Prostate gland (tissue), 2 donors: ENCODE results near the gene ZMAT5.

Experiments used
- CTCF ChIP-seq, 4 experiments: fragments of 200-600 bp in 2 of 4; fragments of 450-650 bp in 2 of 4; sonication (generic) in 2 of 4; IDR thresholded peaks; 1 replicate in 3 of 4; 2 replicates in 1 of 4; pipeline ENCODE4 v1.5.1; 2016 to 2019; ENCODE audit warnings: antibody characterized with exemption in 4 of 4, mild to moderate bottlenecking in 2 of 4, moderate library complexity in 2 of 4
- POLR2A ChIP-seq: fragments of 450-650 bp; IDR thresholded peaks from one replicate; pipeline ENCODE4 v1.6.1; 2016; ENCODE audit warnings: antibody characterized with exemption, mild to moderate bottlenecking
- POLR2AphosphoS5 ChIP-seq: sonication (generic); formaldehyde crosslinking; IDR thresholded peaks from one replicate; pipeline ENCODE4 v1.6.1; 2017; ENCODE audit warnings: antibody characterized with exemption

GRCh38 chr22:29772170-29772641 is 5.4 kb upstream of the ZMAT5 start:
- TF ChIP-seq CTCF (IDR thresholded peaks at IDR 0.05): peak in 2 of 4 experiments; percentile 33 to 40
- peak; percentile 13 for TF ChIP-seq POLR2AphosphoS5
- TF ChIP-seq POLR2A: no peak
